Measurements from ENCODE around the gene SGTB. TPM values are rescaled to one million over a fixed set of nuclear protein-coding genes. Genes with fewer than 3 reads are reported as not detected.

The SGTB gene
- total and polyA plus RNA-seq, 2 donors (not counting 1 experiment from before 2014, with no cell fraction given), result 1.8 to 5.5 TPM

DNA sequence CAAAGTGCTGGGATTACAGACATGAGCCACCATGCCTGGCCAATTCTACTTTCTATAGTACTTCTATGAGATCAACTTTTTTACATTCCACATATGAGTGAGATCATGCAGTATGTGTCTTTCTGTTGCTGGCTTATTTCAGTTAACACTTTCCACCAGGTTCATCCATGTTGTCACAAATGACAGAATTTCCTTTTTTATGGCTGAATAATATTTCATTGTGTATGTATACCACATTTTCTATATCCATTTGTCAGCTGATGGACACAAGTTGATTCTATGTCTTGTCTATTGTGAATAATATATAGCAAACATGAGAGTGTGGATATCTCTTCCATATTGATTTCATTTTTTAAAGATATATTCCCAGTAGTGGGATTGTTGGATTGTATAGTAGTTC, 17.3 kb upstream of the SGTB start:
- no peak for DNase-seq
- TF ChIP-seq CTCF (IDR thresholded peaks at IDR 0.05) (no peak), EZH2 (IDR thresholded peaks at IDR 0.05; ENCODE audit: borderline replicate concordance, insufficient read depth, low read depth, low read length, poor library complexity, severe bottlenecking) (no peak)
- H3K9ac ChIP-seq (ENCODE audit: low read length), result no peak overlapping the region
- H3K4me3 ChIP-seq (ENCODE audit: control extremely low read depth in 1 of 5, extremely low read depth in 1 of 5, insufficient read depth in 1 of 5, low read depth in 2 of 5, low read length in 4 of 5), result no peak overlapping the region
- peaks cover 14% of the 10 kb centered on the region for H3K4me1 Mint-ChIP-seq
- no peak overlapping the region for H3K27ac ChIP-seq (ENCODE audit: low read length in 2 of 2)
- CTCF ChIA-PET, result no interaction called here
- no peak overlapping the region for H3K4me2 ChIP-seq (replicated peaks; ENCODE audit: low read depth, low read length, poor library complexity, severe bottlenecking)
- no peak for ATAC-seq (ENCODE audit: low read depth)
- H3K27me3 ChIP-seq (replicated peaks in 1 of 4; ENCODE audit: control extremely low read depth in 1 of 4, control insufficient read depth in 3 of 4, insufficient read depth in 4 of 4, low read length in 3 of 4), result no peaks in the 10 kb centered on the region
- no peak overlapping the region for H3K27ac Mint-ChIP-seq
- no peaks in the 10 kb centered on the region for H3K9me3 ChIP-seq (ENCODE audit: control extremely low read depth in 1 of 3, control insufficient read depth in 2 of 3, insufficient read depth in 1 of 3, low read length in 2 of 3)
- peaks cover 12% of the 10 kb centered on the region for H3K79me2 ChIP-seq (ENCODE audit: control insufficient read depth, insufficient read depth, low read length)
- H4K20me1 ChIP-seq (ENCODE audit: control insufficient read depth, insufficient read depth, low read length, poor library complexity, severe bottlenecking), result no peaks in the 10 kb centered on the region
- H3K27me3 Mint-ChIP-seq, result no peaks in the 10 kb centered on the region
- intact Hi-C loops (cut with micrococcal nuclease), result no loop called here
- H3K4me1 ChIP-seq (ENCODE audit: control insufficient read depth in 2 of 2, insufficient read depth in 2 of 2, low read length in 2 of 2), result peaks cover 12% of the 10 kb centered on the region in 2 donors
- no peak overlapping the region for H3K4me3 Mint-ChIP-seq
- H2AFZ ChIP-seq (ENCODE audit: insufficient read depth, low read depth, low read length, poor library complexity, severe bottlenecking), result no peak overlapping the region
- no peaks in the 10 kb centered on the region for H3K36me3 ChIP-seq (replicated peaks in 1 of 2; ENCODE audit: control extremely low read depth in 1 of 2, control insufficient read depth in 1 of 2, extremely low read depth in 1 of 2, insufficient read depth in 2 of 2, low read length in 1 of 2)
- H3K9me3 Mint-ChIP-seq (ENCODE audit: insufficient read depth), result peaks cover 2% of the 10 kb centered on the region
- POLR2A ChIA-PET, result no interaction called here

DNA sequence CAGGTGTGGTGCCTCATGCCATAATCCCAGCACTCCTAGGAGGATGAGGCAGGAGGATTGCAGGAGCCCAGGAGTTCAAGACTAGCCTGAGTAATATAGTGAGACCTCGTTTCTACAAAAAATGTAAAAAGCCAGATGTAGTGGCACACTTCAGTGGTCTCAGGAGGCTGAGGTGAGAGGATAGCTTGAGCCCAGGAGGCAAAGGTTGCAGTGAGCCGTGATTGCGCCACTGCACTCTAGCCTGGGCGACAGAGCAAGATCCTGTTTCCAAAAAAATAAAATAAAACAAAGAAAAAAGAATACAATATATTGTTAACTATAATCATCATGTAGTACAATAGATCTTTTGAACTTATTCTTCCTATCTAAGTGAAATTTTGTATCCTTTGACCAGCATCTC, 16.4 kb upstream of the SGTB start:
- Mint-ChIP-seq H3K4me3 (no peak overlapping the region), H3K27me3 (no peaks in the 10 kb centered on the region), H3K9me3 (ENCODE audit: insufficient read depth) (peaks cover 2% of the 10 kb centered on the region), H3K27ac (no peak overlapping the region), H3K4me1 (peaks cover 15% of the 10 kb centered on the region)
- ChIA-PET CTCF (no interaction called here), POLR2A (no interaction called here)
- intact Hi-C loops (cut with micrococcal nuclease), result no loop called here
- Histone ChIP-seq H3K79me2 (ENCODE audit: control insufficient read depth, insufficient read depth, low read length) (peaks cover 12% of the 10 kb centered on the region), H3K4me1 (ENCODE audit: control insufficient read depth in 2 of 2, insufficient read depth in 2 of 2, low read length in 2 of 2) (peaks cover 12 to 13% of the 10 kb centered on the region in 2 donors), H3K4me3 (ENCODE audit: control extremely low read depth in 1 of 5, extremely low read depth in 1 of 5, insufficient read depth in 1 of 5, low read depth in 2 of 5, low read length in 4 of 5) (no peak overlapping the region), H3K27me3 (replicated peaks in 1 of 4; ENCODE audit: control extremely low read depth in 1 of 4, control insufficient read depth in 3 of 4, insufficient read depth in 4 of 4, low read length in 3 of 4) (no peaks in the 10 kb centered on the region), H3K9me3 (ENCODE audit: control extremely low read depth in 1 of 3, control insufficient read depth in 2 of 3, insufficient read depth in 1 of 3, low read length in 2 of 3) (no peaks in the 10 kb centered on the region), H3K36me3 (replicated peaks in 1 of 2; ENCODE audit: control extremely low read depth in 1 of 2, control insufficient read depth in 1 of 2, extremely low read depth in 1 of 2, insufficient read depth in 2 of 2, low read length in 1 of 2) (no peaks in the 10 kb centered on the region), H3K27ac (ENCODE audit: low read length in 2 of 2) (no peak overlapping the region), H4K20me1 (ENCODE audit: control insufficient read depth, insufficient read depth, low read length, poor library complexity, severe bottlenecking) (no peaks in the 10 kb centered on the region), H3K4me2 (replicated peaks; ENCODE audit: low read depth, low read length, poor library complexity, severe bottlenecking) (no peak overlapping the region), H3K9ac (ENCODE audit: low read length) (no peak overlapping the region), H2AFZ (ENCODE audit: insufficient read depth, low read depth, low read length, poor library complexity, severe bottlenecking) (no peak overlapping the region)
- ATAC-seq (ENCODE audit: low read depth) (no peak), DNase-seq (no peak)
- 90% methylated on average over 1 of the region's 4 CpGs for WGBS (ENCODE audit: insufficient coverage)
- no peak for TF ChIP-seq CTCF (IDR thresholded peaks at IDR 0.05)
- TF ChIP-seq EZH2 (IDR thresholded peaks at IDR 0.05; ENCODE audit: borderline replicate concordance, insufficient read depth, low read depth, low read length, poor library complexity, severe bottlenecking), result no peak
